Loucy (cell line): ENCODE results near the gene CELA1.

ENCODE experiments used
- CTCF ChIP-seq: fragments of 200-600 bp; sonication (generic); conservative IDR thresholded peaks from 2 replicates; pipeline ENCODE4 v1.5.1; 2014; ENCODE audit warnings: mild to moderate bottlenecking, antibody characterized with exemption, low read length
- EZH2phosphoT487 ChIP-seq: fragments of 200-600 bp; IDR thresholded peaks from 2 replicates; pipeline ENCODE4 v1.6.1; 2018; ENCODE audit warnings: antibody characterized with exemption, mild to moderate bottlenecking, moderate library complexity, borderline replicate concordance

GRCh38 chr12:51281202-51281924 is 65.1 kb downstream of the CELA1 start:
- no peak for TF ChIP-seq CTCF
- TF ChIP-seq EZH2phosphoT487 = no peak
